PC-9 (cell line): ENCODE measurements around the gene MOK. TPM values are rescaled to one million over a fixed set of nuclear protein-coding genes. Genes with fewer than 3 reads are reported as not detected.

Experiments used
- BruUV-seq: library from RNA; stranded (reverse); fragments of 400-500 nt; replicated peaks from 2 replicates; lab custom pipeline; 2021; lab: Mats Ljungman, UMichigan
- CTCF ChIA-PET: fragments of 300-600 bp; sonication (Branson Sonifier 250); formaldehyde crosslinking; loops from one replicate; lab custom pipeline; 2022; ENCODE audit warnings: antibody characterized with exemption; lab: Charles Lee
- POLR2A ChIA-PET: fragments of 300-600 bp; sonication (Branson Sonifier 250); formaldehyde crosslinking; loops from one replicate; lab custom pipeline; 2022; ENCODE audit warnings: antibody characterized with exemption; ENCODE audit not compliant: unreplicated experiment; lab: Charles Lee
- DNase-seq, 2 experiments: peaks; one replicate each; pipeline versions ENCODE4 v3.0.0 to v3.0.0-alpha.2; 2015 to 2022; ENCODE audit warnings: mixed read lengths in 1 of 2
- H2AFZ ChIP-seq: fragments of 200-600 bp; sonication (generic); 2 replicates; pipeline ENCODE4 v1.8.1; 2017; ENCODE audit warnings: antibody characterized with exemption
- H3F3A ChIP-seq: fragments of 200-600 bp; sonication (generic); 2 replicates; pipeline ENCODE4 v1.8.1; 2017; ENCODE audit warnings: antibody characterized with exemption, mild to moderate bottlenecking, low read depth; ENCODE audit not compliant: insufficient read depth
- H3K27ac ChIP-seq: fragments of 200-600 bp; sonication (generic); 2 replicates; pipeline ENCODE4 v1.6.1; 2016; ENCODE audit warnings: mixed run types
- H3K27me3 ChIP-seq: fragments of 200-600 bp; sonication (generic); 2 replicates; pipeline ENCODE4 v1.6.1; 2016; ENCODE audit warnings: low read depth, mixed run types; ENCODE audit not compliant: insufficient read depth
- H3K36me3 ChIP-seq: fragments of 200-600 bp; sonication (generic); 2 replicates; pipeline ENCODE4 v1.6.1; 2016; ENCODE audit warnings: low read depth, mixed run types
- H3K4me1 ChIP-seq: fragments of 200-600 bp; sonication (generic); replicated peaks from 2 replicates; pipeline ENCODE4 v1.6.1; 2016; ENCODE audit warnings: mixed run types; ENCODE audit not compliant: insufficient read depth
- H3K4me2 ChIP-seq: fragments of 200-600 bp; sonication (generic); 2 replicates; pipeline ENCODE4 v1.6.1; 2017; ENCODE audit warnings: mixed run types
- H3K4me3 ChIP-seq: fragments of 200-600 bp; sonication (generic); 2 replicates; pipeline ENCODE4 v1.6.1; 2016; ENCODE audit warnings: mixed run types
- H3K79me2 ChIP-seq: fragments of 200-600 bp; sonication (generic); 2 replicates; pipeline ENCODE4 v1.6.1; 2017; ENCODE audit warnings: low read depth, mixed run types
- H3K9me2 ChIP-seq: fragments of 200-600 bp; sonication (generic); 2 replicates; pipeline ENCODE4 v1.8.1; 2017; ENCODE audit warnings: mild to moderate bottlenecking; ENCODE audit not compliant: insufficient read depth
- H3K9me3 ChIP-seq: fragments of 200-600 bp; sonication (generic); 2 replicates; pipeline ENCODE4 v1.8.1; 2016; ENCODE audit warnings: low read depth; ENCODE audit not compliant: insufficient read depth
- H4K20me1 ChIP-seq: fragments of 200-600 bp; sonication (generic); 2 replicates; pipeline ENCODE4 v1.8.1; 2017; ENCODE audit not compliant: insufficient read depth
- CTCF ChIP-seq: fragments of 200-600 bp; sonication (generic); conservative IDR thresholded peaks from 2 replicates; pipeline ENCODE4 v1.6.1; 2017; ENCODE audit warnings: mixed run types, antibody characterized with exemption, mild to moderate bottlenecking, moderate library complexity
- EZH2 ChIP-seq: fragments of 200-600 bp; sonication (generic); IDR thresholded peaks from 2 replicates; pipeline ENCODE4 v1.8.0; 2017; ENCODE audit warnings: antibody characterized with exemption, low read depth
- intact Hi-C: fragments of 100-400 bp; cut with micrococcal nuclease; formaldehyde crosslinking; loops from one replicate; pipeline ENCODE4 v1.10.0; 2022; ENCODE audit not compliant: unreplicated experiment
- total RNA-seq: library from RNA; stranded (reverse); gene quantifications from 2 replicates; pipeline ENCODE4 v1.2.3, GENCODE V29; 2021

The MOK gene
- total RNA-seq, 1 experiment from 2014 or later = 74.3 TPM

GRCh38 chr14:102338724-102339123 lies 33.8 kb upstream of the MOK start:
- no peak for TF ChIP-seq CTCF
- no peaks in the 10 kb centered on the region for H4K20me1 ChIP-seq
- H2AFZ ChIP-seq = no peak overlapping the region
- no peaks in the 10 kb centered on the region for H3K4me1 ChIP-seq
- H3K9me2 ChIP-seq = no peaks in the 10 kb centered on the region
- DNase-seq = peak in 1 of 2 experiments; percentile 17
- no peaks in the 10 kb centered on the region for H3K27me3 ChIP-seq
- H3K36me3 ChIP-seq = peaks cover 5% of the 10 kb centered on the region; the same call in 1 of the 2 replicates
- no peaks in the 10 kb centered on the region for H3K9me3 ChIP-seq
- ChIA-PET POLR2A (no interaction called here), CTCF (no interaction called here)
- BruUV-seq = no TSS peak
- intact Hi-C loops = no loop called here
- H3K4me3 ChIP-seq = no peak overlapping the region
- peaks cover 6% of the 10 kb centered on the region; the same call in 1 of the 2 replicates for H3F3A ChIP-seq
- no peak overlapping the region for H3K27ac ChIP-seq
- H3K4me2 ChIP-seq = no peak overlapping the region
- H3K79me2 ChIP-seq = no peaks in the 10 kb centered on the region

- DNase-seq = peak in 1 of 2 experiments; percentile 10
- H3K9me2 ChIP-seq = no peaks in the 10 kb centered on the region
- CTCF ChIA-PET = no interaction called here
- H3K36me3 ChIP-seq = no peaks in the 10 kb centered on the region; the same call in 1 of the 2 replicates
- H3K79me2 ChIP-seq = no peaks in the 10 kb centered on the region
- no peaks in the 10 kb centered on the region for H4K20me1 ChIP-seq
- no peak overlapping the region for H2AFZ ChIP-seq
- intact Hi-C loops = no loop called here
- POLR2A ChIA-PET = no interaction called here
- H3K27ac ChIP-seq = no peak overlapping the region
- no peak overlapping the region for H3K4me2 ChIP-seq
- H3K9me3 ChIP-seq = no peaks in the 10 kb centered on the region
- H3K27me3 ChIP-seq = no peaks in the 10 kb centered on the region
- H3F3A ChIP-seq = peaks cover 4% of the 10 kb centered on the region; the same call in 1 of the 2 replicates
- no peak overlapping the region for H3K4me3 ChIP-seq
- no peaks in the 10 kb centered on the region for H3K4me1 ChIP-seq
- BruUV-seq = no TSS peak
- TF ChIP-seq CTCF = no peak
- no peak for TF ChIP-seq EZH2
Measured at GRCh38 chr14:102335163-102335562, 30.2 kb upstream of the MOK start.

- BruUV-seq = no TSS peak
- Histone ChIP-seq H3K9me2 (no peaks in the 10 kb centered on the region), H3K9me3 (no peaks in the 10 kb centered on the region), H4K20me1 (no peaks in the 10 kb centered on the region), H3K79me2 (no peaks in the 10 kb centered on the region), H3K4me1 (no peaks in the 10 kb centered on the region), H2AFZ (no peak overlapping the region), H3K36me3 (no peaks in the 10 kb centered on the region; the same call in 1 of the 2 replicates), H3K4me2 (no peak overlapping the region), H3K27ac (no peak overlapping the region), H3K4me3 (no peak overlapping the region), H3F3A (peaks cover 4% of the 10 kb centered on the region; the same call in 1 of the 2 replicates), H3K27me3 (no peaks in the 10 kb centered on the region)
- DNase-seq = peak in 1 of 2 experiments; percentile 21
- TF ChIP-seq CTCF = no peak
- TF ChIP-seq EZH2 = no peak
- POLR2A ChIA-PET = no interaction called here
- intact Hi-C loops = no loop called here
- CTCF ChIA-PET = no interaction called here
Measured at GRCh38 chr14:102333795-102334705, 29.1 kb upstream of the MOK start.
